ENCODE data around the gene SQOR.

The SQOR gene

DNA sequence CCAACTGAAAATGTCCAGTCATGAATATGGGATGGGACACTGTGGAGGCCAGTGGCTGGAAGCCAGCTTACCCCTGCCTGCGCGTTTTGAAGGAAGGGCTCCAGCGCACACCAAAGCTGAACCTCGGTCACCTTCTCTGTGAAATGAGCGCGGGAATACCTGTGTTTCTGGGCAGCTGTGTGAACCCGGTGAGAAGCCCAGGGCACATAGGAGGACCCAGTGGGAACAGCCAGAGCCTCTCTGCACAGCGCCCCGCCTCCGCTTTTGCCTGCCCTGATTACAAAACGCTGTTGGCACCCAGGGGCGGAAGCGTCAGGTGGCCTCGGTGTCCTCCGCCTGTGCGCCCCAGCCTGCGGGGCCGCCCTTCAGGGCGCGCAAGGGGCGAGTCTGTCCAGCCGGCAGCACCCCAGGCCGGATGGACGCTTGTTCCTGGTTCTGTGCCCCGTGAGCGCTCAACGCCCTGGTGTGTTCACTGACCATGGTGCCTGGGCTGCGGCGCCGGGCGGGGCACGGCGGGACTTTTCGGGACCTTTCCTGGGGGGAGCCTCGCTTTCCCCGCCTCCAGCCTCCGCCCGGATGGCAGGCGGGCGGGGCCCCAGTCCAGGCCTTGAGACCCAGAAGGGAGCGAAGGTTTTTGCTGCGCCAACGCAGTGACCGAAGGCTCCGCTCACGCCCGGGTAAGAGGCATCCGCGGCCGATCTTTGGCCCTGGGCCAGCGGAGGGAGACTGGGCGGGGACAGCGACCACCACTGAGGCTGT lies at the start of gene SQOR:
Gene SQOR, plus strand, starts transcription at position 598 of the 759 bp plus-strand sequence. CDS start 23,895 bp downstream, outside the sequence.
- DNase-seq (ENCODE audit: low read depth in 1 of 2, low spot score in 1 of 2), result peak; percentile 43 to 47

DNA sequence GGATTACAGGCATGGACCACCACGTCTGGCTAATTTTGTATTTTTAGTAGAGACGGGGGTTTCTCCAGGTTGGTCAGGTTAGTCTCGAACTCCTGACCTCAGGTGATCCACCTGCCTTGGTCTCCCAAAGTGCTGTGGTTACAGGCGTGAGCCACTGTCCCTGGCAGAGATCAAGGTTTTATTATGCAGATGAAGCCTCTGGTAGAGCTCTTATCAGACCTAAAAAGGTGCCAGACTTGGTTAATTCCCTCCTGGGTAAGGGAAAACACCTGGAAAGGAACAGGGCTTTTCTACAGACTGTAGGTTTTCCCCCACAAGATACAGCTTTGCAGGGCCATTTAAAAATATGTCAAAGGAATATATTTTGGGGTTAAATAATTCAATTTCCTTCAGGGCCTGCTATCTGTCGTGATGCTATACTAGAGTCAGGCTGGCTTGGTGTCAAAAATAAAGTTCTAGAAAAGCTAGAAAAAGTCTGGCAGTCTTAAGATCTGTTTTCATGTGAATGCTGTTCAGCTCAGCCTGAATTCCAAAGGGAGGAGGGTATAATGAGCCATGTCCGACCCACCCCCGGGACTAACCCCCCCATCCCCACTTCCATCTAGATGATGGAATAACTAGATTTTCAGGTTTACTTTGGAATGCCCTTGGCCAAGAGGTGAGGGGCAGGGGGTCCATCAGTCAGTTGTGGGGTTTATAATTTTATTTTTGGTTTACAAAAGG lies 49.6 kb upstream of the SQOR start:
- no peak for DNase-seq (ENCODE audit: low read depth in 1 of 2, low spot score in 1 of 2)

DNA sequence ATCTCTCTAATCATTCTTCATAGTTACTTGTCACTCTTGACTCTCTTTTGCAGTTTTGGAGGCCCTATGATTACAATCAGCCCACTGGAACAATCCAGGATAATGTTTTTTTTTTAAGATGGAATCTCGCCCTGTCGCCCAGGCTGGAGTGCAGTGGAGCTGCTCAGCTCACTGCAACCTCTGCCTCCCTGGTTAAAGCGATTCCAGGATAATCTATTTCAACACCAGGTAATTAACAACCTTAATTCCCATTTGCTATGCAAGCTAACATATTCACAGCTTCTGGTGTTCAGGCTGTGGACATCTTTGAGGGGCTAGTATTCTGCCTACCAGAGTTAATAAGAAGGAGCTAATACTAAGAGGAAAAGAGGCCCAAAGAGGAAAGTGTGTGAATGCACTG lies 48.7 kb upstream of the SQOR start:
- DNase-seq (ENCODE audit: low read depth in 1 of 2, low spot score in 1 of 2), result no peak

DNA sequence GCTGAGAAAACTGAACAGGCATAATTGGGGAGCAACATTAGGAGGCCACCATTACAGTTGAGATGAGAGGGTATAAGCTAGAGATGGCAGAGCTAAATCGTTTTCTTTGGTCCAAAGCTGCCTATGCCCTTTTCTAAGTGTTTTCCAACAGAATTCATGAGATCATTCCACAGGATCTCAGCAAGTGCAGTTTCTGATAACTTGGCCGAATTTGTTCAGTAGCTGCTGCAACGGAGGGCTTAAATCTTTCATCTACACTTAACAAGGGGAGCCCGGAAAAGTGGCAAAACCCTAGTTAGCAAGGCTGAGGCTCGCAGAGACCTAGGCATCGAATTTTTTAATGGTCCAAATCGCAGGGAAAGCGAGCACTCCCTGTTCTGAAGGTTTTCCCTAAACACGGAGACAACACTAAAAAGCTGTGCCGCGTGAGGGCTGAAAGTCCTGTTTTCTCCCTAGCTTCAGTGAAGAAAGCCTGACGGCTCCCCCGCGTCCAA lies 48.2 kb upstream of the SQOR start:
- DNase-seq (ENCODE audit: low read depth in 1 of 2, low spot score in 1 of 2), result no peak

DNA sequence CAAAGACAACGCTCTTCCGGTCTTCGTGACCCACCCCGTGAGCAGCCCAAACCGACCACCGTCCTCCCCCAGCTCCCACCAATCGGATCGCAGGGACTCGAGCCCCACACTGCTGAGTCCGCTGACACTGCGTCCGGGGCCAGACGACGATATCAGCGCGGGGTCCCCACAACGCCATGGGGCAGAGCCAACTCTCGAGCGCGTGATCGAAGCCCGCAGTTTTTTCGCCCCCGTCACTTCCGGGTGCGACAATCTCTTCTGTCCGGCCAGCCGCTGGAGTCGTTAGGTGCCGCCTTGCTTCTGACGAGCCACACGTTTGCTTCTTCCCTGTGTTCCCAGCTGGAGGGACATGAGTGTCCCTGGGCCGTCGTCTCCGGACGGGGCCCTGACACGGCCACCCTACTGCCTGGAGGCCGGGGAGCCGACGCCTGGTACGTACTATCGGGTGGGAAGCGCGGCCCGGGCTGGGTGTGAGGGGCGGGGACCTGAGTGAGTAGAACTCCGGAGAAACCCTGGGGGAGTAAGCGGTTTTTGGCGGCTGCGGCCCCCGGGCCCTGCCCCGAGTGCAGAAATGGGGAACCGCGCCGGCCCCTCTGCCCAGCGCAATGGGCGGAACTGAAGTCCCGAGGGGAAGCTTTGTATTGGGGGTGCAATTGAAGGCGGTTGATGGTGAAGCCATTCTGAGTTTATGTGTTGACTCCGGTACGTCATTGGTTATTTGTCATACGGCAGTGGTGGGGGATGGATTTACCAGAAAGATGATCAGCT lies 47.5 kb upstream of the SQOR start, which contains the start of gene BLOC1S6:
Gene BLOC1S6, plus strand, starts transcription at position 285 of the 768 bp plus-strand sequence. Its CDS starts 65 bp downstream, at position 350.
- DNase-seq (ENCODE audit: low read depth in 1 of 2, low spot score in 1 of 2), result peak; percentile 68 to 78

DNA sequence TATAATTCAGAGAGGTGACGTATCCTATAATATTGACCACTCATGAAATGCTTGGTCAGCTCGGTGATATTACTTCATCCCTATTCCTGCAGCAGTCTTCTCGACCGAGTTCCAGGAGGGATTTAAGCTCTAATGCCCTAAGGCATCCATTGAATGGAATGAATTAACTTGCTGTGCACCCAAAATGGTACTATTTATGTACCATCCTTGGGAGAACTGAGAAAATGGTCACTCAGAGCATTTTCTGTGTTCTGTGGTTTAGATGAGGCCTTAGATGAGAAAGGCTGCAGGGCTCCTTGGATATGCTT lies 47.0 kb upstream of the SQOR start:
- no peak for DNase-seq (ENCODE audit: low read depth in 1 of 2, low spot score in 1 of 2)

DNA sequence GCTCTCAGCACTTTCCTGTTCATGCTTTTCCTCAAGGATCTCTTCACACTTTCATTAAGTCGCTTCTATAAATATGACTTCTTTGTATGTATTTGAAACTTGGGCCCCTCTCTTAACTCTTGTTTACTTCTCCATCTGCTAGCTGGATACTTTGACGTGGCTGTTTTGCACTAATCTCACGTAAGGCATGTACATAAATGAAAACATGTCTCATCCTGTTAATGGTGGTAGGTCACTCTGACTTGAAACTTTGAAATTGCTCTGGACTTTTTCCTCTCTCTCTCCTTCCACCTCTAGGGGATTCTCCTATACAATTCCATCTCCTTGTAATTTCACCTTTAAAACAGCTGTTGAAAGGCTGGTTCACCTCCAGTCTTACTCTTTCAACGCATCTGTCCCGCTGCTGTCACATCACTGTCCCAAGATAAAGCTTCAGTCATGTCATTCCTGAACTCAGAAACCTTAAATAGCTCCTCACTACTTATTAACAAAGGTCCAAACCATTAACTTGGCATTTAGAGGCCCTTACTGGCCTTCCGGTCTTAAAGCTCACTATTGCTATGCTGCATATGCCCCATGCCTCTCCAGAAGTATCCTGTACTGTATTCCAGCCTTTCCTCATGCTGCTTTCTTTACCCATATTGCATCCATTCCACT lies 46.5 kb upstream of the SQOR start:
- DNase-seq (ENCODE audit: low read depth in 1 of 2, low spot score in 1 of 2), result no peak

DNA sequence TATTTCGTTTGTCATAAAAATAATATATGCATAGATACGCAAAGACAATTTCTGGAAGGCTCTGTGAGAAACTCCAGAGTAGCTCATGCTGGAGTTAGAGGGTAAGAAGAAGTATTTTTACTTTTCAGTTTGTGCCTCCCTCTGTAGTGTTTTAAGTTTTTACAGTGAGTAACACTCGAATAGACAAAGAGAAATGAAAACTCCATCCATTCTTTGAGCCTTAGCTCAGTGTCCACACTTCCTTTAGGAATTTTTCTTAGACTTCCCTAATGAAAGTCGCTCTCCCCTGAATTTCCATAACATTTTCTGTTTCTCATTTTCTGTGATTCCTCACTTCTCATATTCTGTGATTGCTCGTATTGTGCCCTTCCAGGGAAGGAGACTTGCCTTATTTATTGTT lies 45.6 kb upstream of the SQOR start:
- no peak for DNase-seq (ENCODE audit: low read depth in 1 of 2, low spot score in 1 of 2)

DNA sequence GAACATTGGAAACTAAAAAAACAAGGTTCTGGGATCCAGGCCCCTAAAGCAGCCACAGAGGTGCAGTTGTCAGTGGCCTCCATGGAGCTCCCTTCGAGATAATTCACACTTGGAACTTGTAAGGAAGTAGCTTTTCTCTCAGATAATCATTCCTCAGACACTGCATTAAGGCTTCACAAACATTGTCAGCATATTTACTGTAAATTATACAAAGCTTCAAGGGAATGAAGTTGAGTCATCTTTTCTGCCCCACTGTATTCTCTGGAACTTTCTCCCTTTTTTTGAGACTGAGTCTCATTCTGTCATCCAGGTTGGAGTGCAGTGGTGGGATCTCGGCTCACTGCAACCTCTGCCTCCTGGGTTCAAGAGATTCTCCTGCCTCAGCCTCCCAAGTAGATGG lies 40.5 kb upstream of the SQOR start:
- no peak for DNase-seq (ENCODE audit: low read depth in 1 of 2, low spot score in 1 of 2)

DNA sequence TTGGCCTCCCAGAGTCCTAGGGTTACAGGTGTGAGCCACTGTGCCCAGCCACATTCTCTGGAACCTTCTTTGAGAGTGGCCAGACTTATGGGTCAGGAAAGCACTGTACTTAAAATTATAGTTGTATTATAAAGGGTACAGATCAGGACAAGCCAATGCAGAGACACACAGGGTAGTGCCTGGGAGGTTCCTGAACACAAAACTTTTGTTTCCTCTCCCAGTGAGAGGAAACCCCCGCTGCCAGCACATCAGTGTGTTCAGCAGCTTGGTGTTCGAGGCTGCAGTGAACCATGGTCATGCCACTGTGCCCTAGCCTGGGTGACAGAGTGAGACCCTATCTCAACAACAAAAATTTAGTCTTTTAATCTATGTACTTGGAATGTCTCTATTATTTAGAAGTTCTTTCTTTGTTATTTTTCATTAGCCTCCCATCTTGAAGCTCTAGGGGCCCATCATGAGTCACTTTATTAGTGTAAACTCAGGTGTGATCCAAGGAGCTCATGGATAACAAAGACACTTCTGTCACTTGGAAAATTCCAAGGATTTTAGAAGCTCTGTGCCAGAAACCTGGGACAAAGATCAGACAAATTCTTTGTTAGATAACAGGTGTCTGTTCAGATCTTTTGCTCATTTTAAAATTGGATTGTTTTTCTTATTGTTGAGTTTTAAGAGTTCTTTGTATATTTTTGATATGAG lies 39.8 kb upstream of the SQOR start:
- no peak for DNase-seq (ENCODE audit: low read depth in 1 of 2, low spot score in 1 of 2)

DNA sequence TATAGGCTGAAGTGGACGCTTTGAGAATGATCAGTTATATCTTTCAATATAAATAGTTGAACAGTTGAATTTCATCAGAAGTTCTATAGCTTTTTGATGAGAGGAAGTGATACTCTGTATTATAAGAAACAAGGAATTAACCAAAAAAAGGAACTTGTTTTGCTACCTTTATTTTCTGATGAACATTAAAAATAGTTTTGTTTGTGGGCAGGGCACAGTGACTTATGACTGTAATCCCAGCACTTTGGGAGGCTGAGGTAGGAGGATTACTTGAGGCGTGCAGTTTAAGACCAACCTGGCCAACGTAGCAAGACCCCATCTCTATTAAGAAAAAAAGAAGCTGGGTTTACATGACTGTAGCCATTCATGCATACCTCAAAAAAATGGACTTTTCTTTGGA lies 30.9 kb upstream of the SQOR start:
- DNase-seq (ENCODE audit: low read depth in 1 of 2, low spot score in 1 of 2), result no peak

DNA sequence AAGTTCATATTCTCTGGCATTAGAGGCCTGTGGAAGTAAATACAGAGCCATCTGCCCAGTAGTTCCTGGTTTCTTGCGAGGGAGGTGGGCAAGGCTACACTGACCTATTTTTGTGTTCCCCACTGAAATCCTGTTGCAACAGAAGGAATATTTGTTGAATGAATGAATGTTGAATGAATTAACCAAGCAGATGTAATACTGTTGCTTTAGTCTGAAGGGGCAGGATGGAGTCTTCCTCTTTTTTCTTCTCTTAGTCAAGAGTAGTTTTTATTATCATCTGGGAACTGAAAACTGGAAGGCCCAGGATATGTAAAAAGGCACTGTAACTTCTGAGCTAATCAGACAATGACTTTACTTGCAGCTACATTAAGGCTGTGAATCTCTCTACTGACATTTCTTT lies 30.5 kb upstream of the SQOR start:
- no peak for DNase-seq (ENCODE audit: low read depth in 1 of 2, low spot score in 1 of 2)

DNA sequence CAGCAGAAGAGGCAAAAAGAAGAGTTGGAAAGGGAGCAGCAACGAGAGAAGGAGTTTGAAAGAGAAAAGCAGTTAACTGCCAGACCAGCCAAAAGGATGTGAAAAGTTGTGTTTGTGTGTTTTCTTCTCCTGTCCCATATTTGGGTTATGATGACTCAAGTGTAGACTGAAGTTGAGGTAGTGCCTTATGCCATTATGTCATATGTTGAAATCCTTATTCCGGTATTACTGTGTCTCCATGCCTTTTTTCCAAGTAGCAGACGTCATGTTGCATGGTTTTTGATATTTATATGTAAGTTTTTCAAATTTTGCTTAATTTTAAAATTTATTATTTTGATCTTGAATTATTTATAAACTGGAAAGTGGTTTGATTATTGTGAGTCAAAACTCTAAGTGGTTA lies 28.4 kb upstream of the SQOR start:
- no peak for DNase-seq (ENCODE audit: low read depth in 1 of 2, low spot score in 1 of 2)

DNA sequence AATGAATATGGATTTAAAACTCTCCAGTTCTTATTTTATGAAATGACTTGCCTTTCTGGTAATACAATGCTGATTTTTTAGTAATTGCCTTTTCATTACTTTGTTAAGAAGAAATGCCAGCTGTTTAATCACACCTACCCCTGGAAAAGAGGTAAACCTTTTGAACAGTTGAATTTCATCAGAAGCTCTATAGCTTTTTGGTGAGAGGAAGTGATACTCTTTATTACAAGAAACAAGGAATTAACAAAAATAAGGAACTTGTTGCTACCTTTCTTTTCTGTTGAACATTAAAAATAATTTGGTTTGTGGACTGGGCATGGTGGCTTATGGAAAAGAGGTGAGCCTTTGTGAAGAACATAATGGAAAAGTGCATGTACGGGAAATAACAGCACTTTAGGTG lies 28.0 kb upstream of the SQOR start:
- DNase-seq (ENCODE audit: low read depth in 1 of 2, low spot score in 1 of 2), result no peak

DNA sequence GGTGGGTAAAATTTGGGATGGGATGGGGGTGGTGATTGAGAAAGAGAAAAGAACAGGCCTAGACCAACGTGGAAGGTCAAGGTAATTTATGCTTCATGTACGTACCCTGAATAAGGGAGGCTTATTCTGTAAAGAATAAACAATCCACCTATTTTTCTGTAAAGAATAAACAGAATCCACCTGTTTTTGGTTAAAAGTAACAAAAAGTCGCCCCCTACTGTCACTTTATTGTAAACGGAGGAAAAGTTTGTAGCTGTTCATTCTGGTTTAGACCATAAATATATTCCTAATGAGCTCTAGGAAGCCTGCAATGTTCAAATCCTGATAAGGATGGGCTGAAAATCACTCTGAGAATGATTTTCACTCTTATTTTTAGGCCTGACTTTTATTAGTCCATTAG lies 23.5 kb upstream of the SQOR start:
- no peak for DNase-seq (ENCODE audit: low read depth in 1 of 2, low spot score in 1 of 2)

DNA sequence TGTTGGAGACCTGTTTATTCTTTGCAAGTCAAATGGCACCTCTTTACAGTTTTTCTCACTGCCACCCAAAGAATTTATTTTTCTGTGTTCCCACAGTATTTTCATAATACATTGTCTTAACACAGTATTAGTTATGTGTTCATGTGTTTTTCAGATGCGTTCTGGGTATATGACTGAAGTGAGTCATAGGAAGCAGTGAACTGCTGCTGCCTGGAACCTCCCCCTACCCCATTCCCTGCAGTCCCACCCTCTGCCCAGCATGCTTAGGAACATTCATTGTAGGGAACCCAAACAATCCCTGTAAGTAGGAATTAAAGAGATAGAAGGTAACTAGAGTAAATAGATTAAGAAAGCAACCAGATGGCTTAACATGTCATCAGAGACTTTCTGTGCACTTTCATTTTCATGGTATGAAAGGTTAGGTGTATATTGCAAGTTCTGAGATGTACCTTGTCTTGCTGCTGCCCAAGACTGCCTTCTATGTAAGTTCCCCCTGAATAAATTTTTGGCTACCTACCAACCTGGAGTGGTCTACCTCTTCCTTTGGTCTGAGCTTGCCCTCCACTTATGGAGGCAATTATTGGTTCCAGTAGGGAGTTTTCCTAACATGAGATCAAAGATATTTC lies 21.9 kb upstream of the SQOR start:
- no peak for DNase-seq (ENCODE audit: low read depth in 1 of 2, low spot score in 1 of 2)

DNA sequence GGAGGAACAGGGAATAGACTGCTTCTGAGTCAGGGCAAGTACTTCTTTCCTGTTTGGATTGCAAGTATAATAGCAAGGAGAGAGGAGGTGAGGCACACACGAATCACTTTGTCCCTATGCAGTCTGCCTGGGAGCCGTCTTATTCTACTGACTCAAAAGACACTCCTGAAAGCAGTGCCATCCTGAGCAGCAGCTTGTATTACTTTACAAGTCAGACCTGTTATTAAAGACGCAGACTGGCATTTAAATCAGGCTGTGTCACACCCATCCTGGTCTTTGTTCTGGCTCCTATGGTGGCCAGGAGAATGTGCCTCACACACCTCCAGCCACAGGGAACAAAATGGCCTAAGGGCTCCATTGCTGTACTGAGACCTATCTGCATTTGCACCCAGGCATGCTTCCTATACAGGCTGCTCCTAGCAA lies 17.9 kb upstream of the SQOR start:
- no peak for DNase-seq (ENCODE audit: low read depth in 1 of 2, low spot score in 1 of 2)

DNA sequence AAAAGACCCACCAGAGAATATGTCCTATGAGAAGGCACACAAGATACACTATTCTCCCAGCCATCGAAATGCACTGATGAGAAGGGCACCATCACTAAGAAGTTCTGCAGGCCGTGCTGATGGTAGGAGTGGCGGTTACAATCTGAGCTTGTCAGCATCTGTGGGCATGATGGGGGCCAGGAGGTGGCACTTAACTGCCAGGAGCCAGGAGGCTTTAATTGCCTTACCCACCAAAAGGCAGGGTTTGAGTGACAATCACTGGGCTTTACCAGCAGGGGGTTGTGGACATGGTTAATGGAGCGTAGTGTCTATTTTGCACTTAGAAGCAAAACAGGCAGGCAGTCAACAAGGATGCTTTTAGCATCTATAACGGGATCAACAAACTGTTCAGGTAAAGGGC lies 16.0 kb upstream of the SQOR start:
- DNase-seq (ENCODE audit: low read depth in 1 of 2, low spot score in 1 of 2), result no peak

DNA sequence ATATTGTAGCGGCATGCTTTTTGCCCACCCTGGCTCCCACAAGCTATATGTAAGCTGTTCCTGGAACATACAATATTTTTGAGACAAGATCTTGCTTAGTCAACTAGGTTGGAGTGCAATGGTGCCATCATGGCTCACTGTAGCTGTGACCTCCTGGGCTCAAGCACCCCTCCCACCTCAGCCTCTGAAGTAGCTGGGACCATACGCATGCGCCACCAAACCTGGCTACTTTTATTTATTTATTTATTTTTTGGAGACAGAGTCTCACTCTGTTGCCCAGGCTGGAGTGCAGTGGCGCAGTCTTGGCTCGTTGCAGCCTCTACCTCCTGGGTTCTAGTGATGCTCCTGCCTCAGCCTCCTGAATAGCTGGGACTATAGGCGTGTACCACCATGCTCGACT lies 6.7 kb upstream of the SQOR start:
- no peak for DNase-seq (ENCODE audit: low read depth in 1 of 2, low spot score in 1 of 2)
